Stimulated activated CD8-positive, alpha-beta memory T cell treated with anti-CD3 and anti-CD28 coated beads, Interleukin-15, amount 100 ng/mL, for 4 hours (primary cell): Measurements from ENCODE around the gene MRPL20.
A peak's percentile ranks its signal among the peaks of the same experiment; 100 is the strongest.
"Not testable (repeated sequence)": the region's sequence is repeated elsewhere in the genome, so short reads cannot be mapped to it uniquely, and the experiment has no call there.

Source experiments
- DNase-seq, 2 donors: peaks; one replicate each; pipeline ENCODE4 v3.0.0-alpha.2; 2020; ENCODE audit warnings: low read depth in 2 of 2

MRPL20 gene

DNA sequence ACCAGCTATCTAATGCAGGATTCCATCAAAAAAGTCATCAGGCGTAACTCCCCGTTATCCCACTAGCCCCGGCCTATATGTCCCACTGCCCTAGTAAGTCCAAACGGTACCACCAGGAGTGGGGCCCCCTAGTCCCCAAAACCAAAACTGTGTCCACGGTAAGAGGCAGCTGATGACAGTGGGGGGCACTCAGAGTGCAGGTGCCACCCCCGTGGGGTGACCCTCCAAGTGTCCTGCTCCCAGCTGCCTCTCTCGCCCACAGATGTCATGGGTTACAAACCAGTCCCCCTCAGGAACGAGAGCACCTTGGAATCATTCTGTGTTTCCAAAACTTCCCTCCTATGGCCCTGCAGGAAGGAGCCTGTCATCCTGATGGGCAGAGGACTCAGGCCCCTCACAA is 21.2 kb downstream of the MRPL20 start:
- DNase-seq, result no peak

DNA sequence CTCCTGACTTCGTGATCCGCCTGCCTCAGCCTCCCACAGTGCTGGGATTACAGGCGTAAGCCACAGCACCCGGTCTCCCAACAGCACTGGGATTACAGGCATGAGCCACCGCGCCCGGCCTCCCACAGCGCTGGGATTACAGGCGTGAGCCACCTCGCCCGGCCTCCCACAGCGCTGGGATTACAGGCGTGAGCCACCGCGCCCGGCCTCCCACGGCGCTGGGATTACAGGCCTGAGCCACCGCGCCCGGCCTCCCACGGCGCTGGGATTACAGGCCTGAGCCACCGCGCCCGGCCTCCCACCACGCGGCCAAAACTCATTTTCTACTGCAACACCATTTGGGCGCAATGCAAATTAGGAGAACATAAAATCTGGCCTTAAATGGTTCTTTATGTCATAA is 21.8 kb downstream of the MRPL20 start:
- DNase-seq, result not testable (repeated sequence)

DNA sequence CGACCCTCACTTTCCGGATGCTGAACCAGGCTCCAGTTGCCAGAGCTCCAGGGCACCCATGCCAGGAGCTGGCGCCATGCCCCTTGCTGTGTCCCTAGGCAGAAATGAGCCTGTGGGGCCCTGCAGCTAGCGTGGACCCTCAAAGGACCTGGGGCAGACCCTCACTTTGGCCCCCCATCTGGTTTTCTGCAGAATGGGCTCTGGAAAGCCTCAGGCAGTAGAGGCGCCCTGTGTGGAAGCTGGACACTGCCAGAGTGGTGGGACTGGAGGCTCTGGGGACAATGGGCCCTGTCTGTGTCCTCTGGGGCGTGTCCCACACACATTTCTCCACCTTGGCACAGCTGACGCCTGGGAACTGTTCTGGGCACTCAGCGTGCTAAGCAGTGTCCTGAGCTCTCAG is 25.8 kb downstream of the MRPL20 start:
- no peak for DNase-seq

DNA sequence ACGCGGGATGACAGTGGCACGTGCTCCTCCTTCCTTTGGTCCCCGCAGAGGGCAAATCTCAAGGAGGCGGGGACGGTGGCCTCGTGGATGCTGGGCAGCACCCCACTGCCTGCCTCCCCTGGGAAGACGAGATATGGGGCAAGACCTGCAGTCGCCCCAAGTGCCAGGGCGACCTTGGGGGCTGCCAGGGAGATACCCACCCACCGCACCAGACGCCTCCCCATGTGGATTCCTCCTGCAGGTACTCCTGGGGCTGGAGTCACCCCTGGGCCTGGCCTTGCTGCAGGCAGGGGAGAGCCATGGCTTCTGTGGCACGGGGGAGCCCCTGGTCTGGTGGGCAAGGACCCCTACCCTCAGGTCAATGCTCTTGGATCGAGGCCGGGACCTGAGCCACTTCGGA is 26.2 kb downstream of the MRPL20 start:
- no peak for DNase-seq

DNA sequence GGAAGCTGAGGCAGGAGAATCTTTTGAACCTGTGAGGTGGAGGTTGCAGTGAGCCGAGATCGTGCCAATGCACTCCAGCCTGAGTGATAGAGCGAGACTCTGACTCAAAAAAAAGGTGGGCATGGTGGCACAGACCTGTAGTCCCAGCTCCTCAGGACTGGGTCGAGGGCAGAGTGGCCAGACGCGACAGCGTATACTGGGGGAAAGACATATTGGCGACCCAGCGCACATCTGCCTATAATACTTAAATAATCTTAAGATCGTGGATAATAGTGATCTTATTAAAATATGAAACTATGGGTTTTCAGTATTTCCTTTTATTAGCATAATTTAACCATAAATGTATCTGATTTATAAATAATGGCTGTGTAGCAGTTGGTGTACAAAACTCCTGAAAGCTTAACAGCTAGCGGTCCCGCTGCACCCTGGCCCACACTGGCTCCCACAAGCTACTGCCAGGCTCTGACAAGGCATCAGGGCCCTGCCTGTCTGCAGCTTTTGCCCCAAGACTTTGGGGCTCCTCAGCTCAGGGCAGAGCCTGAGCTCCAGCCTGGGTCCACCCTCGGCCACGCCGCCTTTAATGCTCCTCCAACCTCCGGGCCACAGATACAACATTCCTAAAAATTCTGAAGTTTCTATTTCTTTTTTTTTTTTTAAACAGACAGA is 29.4 kb downstream of the MRPL20 start:
- no peak for DNase-seq

DNA sequence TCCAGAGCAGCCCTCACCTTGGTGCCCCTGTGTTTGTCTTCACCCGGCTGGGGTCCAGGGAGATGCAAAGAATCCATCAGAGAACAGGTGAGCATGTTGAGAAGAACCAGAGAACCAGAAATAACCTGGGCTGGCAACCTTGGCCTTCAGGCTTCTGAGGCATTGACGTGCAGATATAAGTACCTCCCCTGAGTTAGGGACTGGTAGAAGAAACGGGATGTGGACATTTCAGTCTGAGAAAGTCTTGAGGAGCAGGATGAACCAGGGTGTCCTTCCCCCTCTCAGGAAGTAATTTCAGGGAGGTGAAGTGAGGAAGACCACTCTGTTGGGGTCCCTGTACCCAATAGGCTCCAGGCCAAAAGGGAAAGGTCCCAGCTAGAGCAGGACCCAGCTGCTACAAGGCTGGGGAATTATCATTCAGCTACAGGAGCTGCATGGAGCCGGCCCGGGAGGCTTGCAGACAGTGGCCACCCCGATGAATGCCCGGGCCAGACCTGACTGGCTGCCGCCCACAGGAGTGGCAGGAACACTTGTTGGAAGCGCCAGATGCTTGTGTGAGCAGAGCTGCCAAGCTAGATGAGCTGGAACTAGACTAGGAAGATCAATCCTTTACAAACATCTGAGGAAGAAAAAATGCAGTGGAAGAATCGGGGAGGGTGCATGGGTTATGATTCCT is 30.4 kb downstream of the MRPL20 start:
- no peak for DNase-seq

DNA sequence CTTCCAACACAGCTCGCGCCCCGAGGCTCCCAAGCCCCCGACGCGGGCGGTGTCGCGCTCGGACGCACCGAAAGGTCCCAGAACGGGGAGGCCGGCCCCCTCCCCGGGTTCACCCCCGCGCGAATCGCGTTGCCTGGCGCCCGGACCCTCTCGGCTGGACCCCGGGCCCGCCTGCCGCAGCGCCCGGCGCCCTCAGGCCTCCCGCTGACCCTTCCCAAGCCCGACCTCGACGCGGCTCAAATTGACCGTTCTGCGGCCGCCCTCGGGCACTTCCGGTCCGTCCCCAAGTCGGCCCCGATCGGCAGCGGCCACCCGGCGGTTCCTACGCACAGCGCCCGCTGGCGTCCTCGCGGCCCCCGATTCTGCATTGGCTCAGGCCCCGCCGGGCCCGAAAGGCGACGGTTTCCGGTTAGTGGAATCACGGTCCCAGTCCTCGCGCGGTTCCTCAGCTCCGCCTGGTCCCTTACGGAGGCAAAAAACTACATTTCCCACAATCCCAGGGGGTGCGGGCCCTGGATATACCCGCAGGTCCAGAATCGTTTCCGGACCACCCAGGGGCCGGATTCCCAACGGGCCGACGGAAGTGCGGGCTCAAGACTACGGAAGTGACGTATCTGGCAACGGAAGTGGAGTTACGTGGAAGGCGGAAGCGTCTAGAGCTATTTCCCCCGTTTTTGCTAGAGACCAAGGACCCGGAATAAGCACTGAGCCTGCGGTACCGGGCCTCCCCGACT is 32.0 kb downstream of the MRPL20 start, which contains the start of gene AURKAIP1:
TSS of gene AURKAIP1 (minus strand) at position 279 of the 734 bp plus-strand sequence. CDS start 451 bp downstream, outside the sequence.
- DNase-seq, result peak; percentile 88 to 92

DNA sequence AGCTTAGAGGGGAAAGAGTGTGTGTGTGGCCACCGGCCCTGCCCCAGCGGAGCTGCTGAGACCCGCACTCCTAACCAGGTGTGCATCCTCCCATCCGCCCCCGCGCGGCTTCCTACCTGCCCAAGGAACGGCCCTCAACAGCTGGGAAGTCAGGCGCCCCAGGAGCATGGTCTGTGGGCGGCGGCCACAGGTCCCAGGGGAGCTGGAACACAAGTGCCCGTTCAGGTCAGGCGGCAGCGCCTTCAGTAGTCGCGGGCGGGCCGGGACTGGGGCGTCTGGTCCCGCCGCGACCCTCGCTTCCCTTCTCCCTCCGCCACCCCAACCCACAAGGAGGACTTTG is 32.5 kb downstream of the MRPL20 start:
- DNase-seq, result no peak

DNA sequence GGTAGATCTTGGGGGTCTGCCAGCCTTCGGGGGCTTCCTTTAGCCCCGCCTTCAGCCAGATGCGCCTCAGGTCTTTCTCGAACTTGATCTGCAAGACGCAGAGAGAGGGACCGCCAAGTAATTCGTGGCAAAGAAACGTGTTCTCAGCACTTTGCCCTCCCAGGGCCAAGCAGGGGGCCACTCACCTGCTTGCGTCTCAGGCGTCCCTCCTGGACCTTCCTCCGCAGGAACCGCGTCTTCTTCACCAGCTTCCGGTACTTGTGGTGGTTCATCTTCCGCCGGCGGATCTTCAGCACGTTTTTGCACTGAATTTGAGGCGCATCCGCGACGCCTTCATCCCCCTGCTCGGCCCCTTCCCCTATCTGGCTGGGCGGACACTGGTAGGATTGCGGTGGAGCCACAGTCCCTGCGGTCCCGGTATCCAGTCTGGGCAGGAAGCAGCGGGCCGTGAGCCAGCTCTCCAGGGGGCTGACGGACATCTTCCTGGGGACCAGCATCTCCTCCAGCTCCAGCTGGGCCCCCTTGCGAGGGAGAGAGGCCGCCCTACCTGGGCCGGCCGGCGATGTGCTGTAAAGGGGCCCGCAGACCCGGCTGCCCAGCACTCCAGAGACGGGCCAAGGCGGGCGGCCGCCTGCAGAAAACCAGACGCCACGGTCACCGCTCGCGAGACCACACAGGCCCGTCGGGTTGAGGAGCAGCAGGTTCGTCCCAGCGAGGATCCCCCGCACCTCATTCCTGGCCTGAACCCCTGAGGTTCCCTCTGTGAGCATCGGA is 33.1 kb downstream of the MRPL20 start:
- DNase-seq, result no peak

DNA sequence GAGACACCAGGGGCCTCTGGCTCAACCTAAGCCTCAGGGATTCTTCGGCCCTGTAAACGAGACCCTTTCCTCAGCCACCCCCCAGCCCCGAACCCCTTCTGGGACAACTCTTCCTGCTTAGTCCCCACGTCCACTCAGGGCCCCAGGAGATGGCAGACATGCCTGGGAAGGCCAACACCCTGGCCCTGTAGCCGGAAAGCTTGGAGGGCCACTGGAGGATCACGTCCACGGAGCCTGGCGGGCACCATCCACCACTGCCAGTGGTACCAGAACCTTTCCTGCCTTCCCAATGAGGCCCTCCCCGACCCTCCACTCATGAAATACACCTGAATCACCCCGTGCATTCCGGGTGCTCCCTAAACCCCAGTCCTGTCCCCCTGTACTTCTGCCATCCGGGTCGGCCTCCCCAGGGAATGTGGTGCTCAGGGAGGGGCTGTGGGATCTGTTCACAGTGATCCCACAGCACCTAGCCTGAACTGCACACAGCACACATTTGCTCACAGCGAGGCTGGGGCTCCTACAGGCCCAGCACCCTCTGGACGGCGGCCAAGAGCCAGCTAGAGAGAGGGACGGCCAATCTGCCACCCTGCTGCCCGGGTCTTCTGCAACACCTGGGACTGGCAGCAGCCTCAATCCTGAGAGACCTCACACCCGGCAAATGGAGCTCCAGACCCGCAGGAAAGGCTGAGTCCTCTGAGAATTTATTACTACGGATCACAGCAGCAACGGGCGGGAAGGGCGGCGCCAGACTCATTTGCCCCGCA is 33.9 kb downstream of the MRPL20 start:
- DNase-seq, result no peak

DNA sequence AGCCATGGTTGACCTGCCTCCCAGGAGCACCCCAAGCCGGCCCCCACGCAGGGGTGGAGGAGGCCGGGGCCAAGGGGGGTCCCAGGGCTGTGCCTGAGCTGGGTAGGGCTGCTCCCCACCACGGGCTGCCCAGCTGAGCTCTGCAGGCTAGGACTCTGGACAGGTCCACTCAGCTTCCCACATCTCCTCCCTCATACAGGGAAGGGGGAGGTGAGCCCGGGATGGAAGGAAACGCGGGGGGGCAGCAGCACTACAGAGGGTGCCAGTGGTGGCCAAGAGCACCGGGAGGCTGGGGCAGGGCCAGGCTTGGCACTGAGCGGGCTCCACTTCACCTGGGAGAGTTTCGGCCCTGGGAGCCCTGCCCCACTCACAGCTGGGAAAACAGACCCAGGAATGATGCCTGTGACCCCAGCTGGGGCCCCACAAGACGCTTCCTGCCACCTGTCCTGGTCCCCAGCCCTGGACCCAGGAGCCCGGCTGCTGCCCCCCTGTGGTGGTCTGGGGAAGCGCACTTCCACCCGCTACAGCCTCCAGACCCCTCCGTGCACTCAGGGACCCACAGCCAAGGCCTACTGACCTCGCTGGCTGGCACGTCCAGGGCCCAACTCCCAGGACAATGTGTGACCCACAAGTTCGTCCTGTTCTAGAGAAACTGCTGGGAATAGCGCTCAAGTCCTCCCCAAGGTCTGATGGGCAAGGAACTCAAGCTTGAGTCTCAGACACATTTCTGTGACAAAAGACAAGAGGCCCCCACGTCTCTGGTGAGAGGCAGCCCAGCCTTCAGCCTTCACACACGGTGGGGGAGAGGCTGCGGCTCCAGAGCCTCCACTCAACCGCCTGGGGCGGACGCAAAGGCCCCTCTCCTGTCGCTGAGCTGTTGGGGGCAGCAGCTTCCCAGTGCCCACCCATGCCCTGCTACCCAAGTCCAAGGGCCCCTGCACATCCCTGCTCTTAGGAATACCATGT is 35.1 kb downstream of the MRPL20 start:
- DNase-seq, result peak; percentile 50 to 59

DNA sequence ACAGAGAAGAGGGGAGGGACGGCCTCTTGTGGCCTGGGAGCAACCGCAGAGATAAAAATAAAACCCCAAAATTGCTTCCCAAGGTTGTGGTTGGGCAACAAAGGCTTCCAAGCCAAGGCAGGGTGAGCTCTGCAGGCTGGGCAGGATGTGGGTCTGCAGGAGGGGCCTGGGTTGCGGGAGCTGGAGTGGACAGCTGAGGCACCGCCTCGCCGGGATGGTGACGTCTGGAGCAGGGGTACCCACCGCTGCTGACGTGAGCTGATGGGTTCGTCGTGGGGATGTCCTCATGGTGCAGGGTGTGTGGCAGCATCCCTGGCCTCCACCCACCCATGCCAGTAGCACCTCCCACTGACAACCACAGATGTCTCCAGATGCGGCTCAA is 35.7 kb downstream of the MRPL20 start:
- DNase-seq, result peak in 1 of 2 donors; percentile 13

DNA sequence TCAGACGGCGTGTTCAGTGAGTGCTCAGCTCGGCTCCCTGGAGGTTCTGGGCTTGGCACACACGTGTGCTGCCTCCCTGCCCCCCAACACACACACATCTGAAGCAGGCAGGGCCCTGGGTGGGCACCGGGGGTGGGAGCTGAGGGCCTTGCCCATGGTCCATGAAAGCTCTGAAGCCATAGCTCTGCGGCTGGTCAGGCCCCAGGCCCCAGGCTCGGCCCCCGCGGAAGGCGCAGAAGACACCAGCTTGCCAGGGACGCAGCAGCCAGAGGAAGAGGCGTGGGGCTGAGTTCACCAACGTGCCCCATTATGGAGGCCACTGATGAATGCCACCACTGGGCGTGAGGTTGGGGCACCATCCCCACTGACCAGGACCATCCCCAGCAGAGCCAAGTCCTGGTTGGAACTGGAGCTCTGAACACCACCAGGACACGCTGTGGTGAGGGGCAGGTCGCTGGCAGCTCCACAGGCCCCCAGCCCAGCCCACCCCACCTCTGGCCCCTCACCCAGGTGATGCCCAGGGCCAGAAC is 36.3 kb downstream of the MRPL20 start:
- no peak for DNase-seq

DNA sequence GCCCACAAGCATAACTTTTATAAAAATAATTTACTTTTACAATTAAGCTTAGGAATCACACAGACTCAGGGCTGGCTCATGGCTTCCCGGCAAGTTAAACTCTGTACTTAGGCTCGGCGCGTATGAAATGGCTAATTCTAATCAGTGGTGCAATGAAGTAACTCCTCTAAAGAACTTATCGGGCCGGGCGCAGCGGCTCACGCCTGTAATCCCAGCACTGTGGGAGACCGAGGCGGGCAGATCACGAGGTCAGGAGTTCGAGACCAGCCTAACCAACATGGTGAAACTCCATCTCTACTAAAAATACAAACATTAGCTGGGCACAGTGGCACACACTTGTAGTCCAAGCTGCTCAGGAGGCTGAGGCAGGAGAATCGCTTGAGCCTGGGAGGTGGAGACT is 37.0 kb downstream of the MRPL20 start:
- not testable (repeated sequence) for DNase-seq

DNA sequence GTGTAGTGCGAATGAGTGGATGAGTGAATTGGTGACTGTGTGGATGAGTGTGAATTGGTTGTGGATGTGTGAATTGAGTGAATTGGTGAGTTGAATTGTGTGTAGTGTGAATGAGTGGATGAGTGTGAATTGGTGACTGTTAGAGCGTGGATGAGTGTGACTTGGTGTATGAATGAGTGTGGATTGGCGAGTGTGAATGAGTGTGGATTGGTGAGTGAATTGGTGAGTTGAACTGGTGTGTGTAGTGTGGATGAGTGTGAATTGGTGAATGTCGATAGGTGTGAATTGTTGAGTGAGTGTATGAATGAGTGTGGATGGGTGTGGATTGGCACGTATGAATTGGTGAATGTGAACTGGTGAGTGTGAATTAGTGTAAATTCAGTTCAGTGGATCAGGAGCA is 39.8 kb downstream of the MRPL20 start:
- DNase-seq, result no peak

DNA sequence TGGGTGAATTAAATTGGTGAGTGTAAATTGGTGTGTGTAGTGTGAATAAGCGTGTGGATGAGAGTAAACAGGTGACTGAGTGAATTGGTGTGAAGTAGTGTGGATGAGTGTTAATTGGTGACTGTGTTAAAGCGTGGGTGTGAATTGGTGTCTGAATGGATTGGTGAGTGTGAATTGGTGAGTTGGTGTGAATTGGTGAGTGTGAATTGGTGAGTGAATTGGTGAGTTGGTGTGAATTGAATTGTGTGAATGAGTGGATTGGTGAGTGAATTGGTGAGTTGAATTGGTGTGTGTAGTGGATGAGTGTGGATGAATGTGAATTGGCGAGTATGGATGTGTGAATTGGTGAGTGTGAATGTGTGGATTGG is 40.4 kb downstream of the MRPL20 start:
- DNase-seq, result no peak

DNA sequence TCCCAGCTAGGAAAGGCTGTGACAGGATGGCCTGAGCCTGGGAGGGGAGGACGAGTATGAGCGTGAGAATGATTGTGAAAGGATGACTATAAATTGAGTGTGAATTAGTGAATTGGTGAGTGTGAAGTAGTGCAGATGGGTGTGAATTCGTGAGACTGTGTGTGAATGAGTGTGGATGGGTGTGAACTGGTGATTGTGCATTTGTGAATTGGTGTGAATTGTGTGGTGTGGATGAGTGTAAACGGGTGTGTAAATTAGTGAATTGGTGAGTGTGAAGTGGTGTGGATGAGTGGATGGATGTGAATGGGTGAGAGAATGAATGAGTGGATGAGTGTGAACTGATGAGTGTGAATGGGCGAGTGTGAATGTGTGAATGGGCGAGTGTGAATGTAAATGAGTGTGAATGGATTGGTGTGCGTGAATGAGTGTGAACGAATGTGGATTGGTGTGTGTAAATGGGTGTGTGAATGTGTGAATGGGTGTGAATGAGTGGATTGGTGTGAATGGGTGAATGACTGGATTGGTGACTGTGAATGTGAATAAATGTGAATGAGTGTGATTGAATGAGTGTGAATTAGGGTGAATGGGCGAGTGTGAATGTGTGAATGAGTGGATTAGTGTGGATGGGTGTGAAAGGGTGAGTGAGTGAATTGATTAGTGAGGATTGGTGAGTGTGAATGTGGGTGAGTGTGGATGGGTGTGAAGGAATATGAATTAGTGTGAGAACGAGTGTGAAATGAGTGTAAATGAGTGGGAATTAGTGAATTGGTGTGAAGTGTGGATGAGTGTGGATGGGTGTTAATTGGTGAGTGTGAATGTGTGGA is 41.0 kb downstream of the MRPL20 start:
- no peak for DNase-seq

DNA sequence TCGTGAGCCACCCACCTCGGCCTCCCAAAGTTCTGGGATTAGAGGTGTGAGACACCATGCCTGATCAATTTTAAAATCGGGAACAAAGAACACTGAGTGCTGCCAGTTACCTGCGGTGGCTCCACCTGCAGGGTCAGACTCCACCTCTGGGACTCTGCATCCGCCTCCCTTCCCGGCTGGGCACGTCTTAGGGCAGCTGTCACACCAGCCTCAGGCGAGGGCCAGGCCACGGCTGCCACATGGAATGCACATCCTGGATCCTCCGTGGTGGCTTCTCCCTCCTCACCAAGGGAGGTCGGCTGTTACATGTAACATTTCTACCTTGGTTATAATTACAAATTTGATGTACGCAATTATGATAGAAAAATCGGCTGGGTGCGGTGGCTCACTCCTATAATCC is 42.8 kb downstream of the MRPL20 start:
- no peak for DNase-seq

DNA sequence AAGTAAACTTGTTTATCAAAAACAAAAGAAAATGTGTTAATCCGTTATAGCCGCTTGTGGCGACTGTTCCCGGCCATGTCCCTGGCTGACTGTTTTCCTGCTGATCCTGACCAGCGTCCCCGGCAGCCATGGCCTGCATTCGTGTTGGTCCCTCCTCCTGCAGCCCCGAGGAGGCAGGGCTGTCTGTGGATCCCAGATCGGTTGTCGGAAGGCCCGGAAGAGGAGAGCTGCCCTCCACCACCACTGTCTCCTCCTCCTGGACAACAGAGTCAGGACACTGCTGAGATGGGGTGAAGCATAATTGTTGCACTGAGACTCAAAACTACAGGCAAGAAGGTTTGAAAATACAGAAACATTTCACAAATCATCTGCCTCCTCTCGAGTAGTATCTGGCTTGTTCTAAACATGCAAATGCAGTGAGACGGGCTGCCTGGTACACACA is 45.1 kb downstream of the MRPL20 start:
- DNase-seq, result no peak
